Trophoblast cell (in vitro differentiated cells and primary cell): ENCODE data around the gene GREM2.
A peak's percentile ranks its signal among the peaks of the same experiment; 100 is the strongest.

Experiments
- DNase-seq, 2 donors: peaks; one replicate each; pipeline ENCODE4 v3.0.0-alpha.2; 2016
- H2AFZ ChIP-seq: 2 replicates; pipeline ENCODE4 v1.6.1; 2013; ENCODE audit warnings: low read length, moderate library complexity, mild to moderate bottlenecking; ENCODE audit not compliant: insufficient read depth, poor library complexity
- H2AK5ac ChIP-seq: 2 replicates; pipeline ENCODE4 v1.6.1; 2013; ENCODE audit warnings: mild to moderate bottlenecking, low read length
- H2BK120ac ChIP-seq: 2 replicates; pipeline ENCODE4 v1.6.1; 2013; ENCODE audit warnings: low read length, mild to moderate bottlenecking, moderate library complexity; ENCODE audit not compliant: insufficient read depth, poor library complexity
- H2BK12ac ChIP-seq: 2 replicates; pipeline ENCODE4 v1.6.1; 2013; ENCODE audit warnings: mild to moderate bottlenecking, low read length, moderate library complexity
- H2BK5ac ChIP-seq: 2 replicates; pipeline ENCODE4 v1.6.1; 2013; ENCODE audit warnings: low read length, low read depth, moderate library complexity, mild to moderate bottlenecking; ENCODE audit not compliant: poor library complexity
- H3K14ac ChIP-seq: 2 replicates; pipeline ENCODE4 v1.6.1; 2013; ENCODE audit warnings: mild to moderate bottlenecking, low read length
- H3K18ac ChIP-seq: 2 replicates; pipeline ENCODE4 v1.6.1; 2013; ENCODE audit warnings: mild to moderate bottlenecking, low read length
- H3K23ac ChIP-seq: 2 replicates; pipeline ENCODE4 v1.6.1; 2013; ENCODE audit warnings: low read length
- H3K27ac ChIP-seq: 2 replicates; pipeline ENCODE4 v1.5.1; 2013; ENCODE audit warnings: low read depth, mild to moderate bottlenecking, inconsistent platforms, low read length, moderate library complexity
- H3K27me3 ChIP-seq: 2 replicates; pipeline ENCODE4 v1.6.1; 2013; ENCODE audit warnings: inconsistent platforms, mild to moderate bottlenecking, low read length, moderate library complexity; ENCODE audit not compliant: insufficient read depth
- H3K36me3 ChIP-seq, 2 experiments: 1 replicate in 1 of 2; 2 replicates in 1 of 2; pipeline ENCODE4 v1.6.1; 2013; ENCODE audit warnings: low read length in 2 of 2, mild to moderate bottlenecking in 2 of 2, moderate library complexity in 1 of 2; ENCODE audit not compliant: insufficient read depth in 2 of 2, control insufficient read depth in 1 of 2
- H3K4ac ChIP-seq: 2 replicates; pipeline ENCODE4 v1.6.1; 2013; ENCODE audit warnings: low read depth, mild to moderate bottlenecking, low read length, moderate library complexity
- H3K4me1 ChIP-seq, 2 experiments: 1 replicate in 1 of 2; 2 replicates in 1 of 2; pipeline ENCODE4 v1.6.1; 2013; ENCODE audit warnings: low read length in 2 of 2, mild to moderate bottlenecking in 2 of 2, moderate library complexity in 1 of 2; ENCODE audit not compliant: insufficient read depth in 2 of 2, control insufficient read depth in 1 of 2
- H3K4me2 ChIP-seq: 2 replicates; pipeline ENCODE4 v1.6.1; 2013; ENCODE audit warnings: inconsistent platforms, mild to moderate bottlenecking, low read length, moderate library complexity
- H3K4me3 ChIP-seq: 2 replicates; pipeline ENCODE4 v1.5.1; 2013; ENCODE audit warnings: mild to moderate bottlenecking, low read depth, low read length, inconsistent platforms
- H3K79me1 ChIP-seq: one replicate; pipeline ENCODE4 v1.6.1; 2013; ENCODE audit warnings: low read length
- H3K79me2 ChIP-seq: 2 replicates; pipeline ENCODE4 v1.6.1; 2013; ENCODE audit warnings: low read length, mild to moderate bottlenecking; ENCODE audit not compliant: control insufficient read depth, insufficient read depth, poor library complexity
- H3K9ac ChIP-seq: 2 replicates; pipeline ENCODE4 v1.6.1; 2013; ENCODE audit warnings: mild to moderate bottlenecking, low read length
- H3K9me3 ChIP-seq: 2 replicates; pipeline ENCODE4 v1.6.1; 2013; ENCODE audit warnings: low read depth, mild to moderate bottlenecking, control low read depth, inconsistent platforms, low read length; ENCODE audit not compliant: insufficient read depth
- H4K12ac ChIP-seq: 2 replicates; pipeline ENCODE4 v1.6.1; 2013; ENCODE audit warnings: low read depth, mild to moderate bottlenecking, low read length, moderate library complexity
- H4K8ac ChIP-seq: 2 replicates; pipeline ENCODE4 v1.6.1; 2013; ENCODE audit warnings: low read depth, mild to moderate bottlenecking, low read length, moderate library complexity
- H4K91ac ChIP-seq: one replicate; pipeline ENCODE4 v1.6.1; 2013; ENCODE audit warnings: low read depth, mild to moderate bottlenecking, low read length, moderate library complexity
- WGBS: extraction: QIAGEN DNeasy Blood & Tissue Kit; methylation state at CpG from one replicate; pipeline ENCODE4 v1.1.7; 2013; ENCODE audit warnings: missing lambda C conversion rate; ENCODE audit not compliant: insufficient read length, insufficient coverage; ENCODE audit errors: extremely low coverage; 5-methylcytosine and 5-hydroxymethylcytosine counted together

GREM2 gene

DNA sequence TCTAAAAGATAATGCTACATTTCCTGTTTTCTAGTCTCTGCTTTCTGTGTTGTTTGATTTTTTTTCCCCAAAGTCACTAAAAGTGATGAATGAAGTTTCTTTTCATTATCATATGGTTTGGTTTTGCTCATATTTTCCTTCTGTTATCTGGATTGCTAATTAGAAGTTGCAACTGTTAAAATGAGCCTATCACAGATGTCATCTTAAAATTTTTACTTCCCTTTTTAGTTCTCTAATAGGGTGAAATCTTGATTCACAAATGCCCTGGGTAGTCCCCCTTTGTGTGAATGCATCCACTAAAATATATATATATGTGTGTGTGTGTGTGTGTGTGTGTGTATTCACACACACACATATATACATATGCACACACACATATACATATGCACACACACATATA lies 144.1 kb downstream of the GREM2 start:
- Histone ChIP-seq H3K4ac (no peak overlapping the region), H3K9me3 (no peaks in the 10 kb centered on the region), H3K23ac (no peak overlapping the region), H4K8ac (no peak overlapping the region), H3K14ac (no peak overlapping the region), H4K12ac (no peak overlapping the region), H3K4me3 (no peak overlapping the region), H3K36me3 (no peaks in the 10 kb centered on the region), H3K27me3 (no peaks in the 10 kb centered on the region), H3K79me2 (peaks cover under 1% of the 10 kb centered on the region), H3K4me2 (no peak overlapping the region), H3K27ac (no peak overlapping the region), H3K18ac (no peak overlapping the region), H3K9ac (no peak overlapping the region), H2AFZ (no peak overlapping the region), H2AK5ac (no peak overlapping the region), H3K79me1 (peaks cover 21% of the 10 kb centered on the region), H3K4me1 (peaks cover 3 to 8% of the 10 kb centered on the region in 2 experiments), H2BK5ac (no peak overlapping the region), H2BK12ac (no peak overlapping the region), H2BK120ac (no peak overlapping the region), H4K91ac (no peak overlapping the region)
- DNase-seq = no peak

GRCh38 chr1:240466509-240466908 lies 145.4 kb downstream of the GREM2 start:
- H3K4me3 ChIP-seq = no peak overlapping the region
- H3K79me2 ChIP-seq = no peaks in the 10 kb centered on the region
- H2AK5ac ChIP-seq = no peak overlapping the region
- no peak overlapping the region for H2AFZ ChIP-seq
- H3K9ac ChIP-seq = no peak overlapping the region
- peaks cover 20% of the 10 kb centered on the region for H3K79me1 ChIP-seq
- no peak for DNase-seq
- no peak overlapping the region for H3K18ac ChIP-seq
- no peaks in the 10 kb centered on the region for H3K36me3 ChIP-seq
- H3K9me3 ChIP-seq = no peaks in the 10 kb centered on the region
- H3K4ac ChIP-seq = no peak overlapping the region
- WGBS = no CpG with 5 or more reads among the region's 4 CpGs
- H3K4me1 ChIP-seq = peaks cover 0 to 9% of the 10 kb centered on the region in 2 experiments
- no peaks in the 10 kb centered on the region for H3K27me3 ChIP-seq
- peak overlapping the region; percentile 75 for H2BK5ac ChIP-seq
- H4K8ac ChIP-seq = no peak overlapping the region
- H3K27ac ChIP-seq = peak overlapping the region; percentile 48
- peak overlapping the region; percentile 76 for H4K91ac ChIP-seq
- peak overlapping the region; percentile 92 for H2BK120ac ChIP-seq
- peak overlapping the region; percentile 57 for H3K14ac ChIP-seq
- H3K4me2 ChIP-seq = no peak overlapping the region
- no peak overlapping the region for H4K12ac ChIP-seq
- H2BK12ac ChIP-seq = peak overlapping the region; percentile 47
- H3K23ac ChIP-seq = no peak overlapping the region

GRCh38 chr1:240465531-240465940 lies 146.4 kb downstream of the GREM2 start:
- H4K91ac ChIP-seq = no peak overlapping the region
- H2BK12ac ChIP-seq = no peak overlapping the region
- no peak overlapping the region for H3K23ac ChIP-seq
- no peak overlapping the region for H4K12ac ChIP-seq
- no peak overlapping the region for H2AK5ac ChIP-seq
- no peaks in the 10 kb centered on the region for H3K27me3 ChIP-seq
- peak overlapping the region; percentile 54 for H3K4me2 ChIP-seq
- no peak overlapping the region for H3K18ac ChIP-seq
- no peaks in the 10 kb centered on the region for H3K36me3 ChIP-seq
- H3K27ac ChIP-seq = peak overlapping the region; percentile 51
- H3K9ac ChIP-seq = no peak overlapping the region
- H3K4me1 ChIP-seq = peaks cover 0 to 9% of the 10 kb centered on the region in 2 experiments
- WGBS = no CpG with 5 or more reads among the region's 6 CpGs
- no peak overlapping the region for H3K4ac ChIP-seq
- no peak overlapping the region for H3K4me3 ChIP-seq
- no peak overlapping the region for H3K14ac ChIP-seq
- H3K79me2 ChIP-seq = no peaks in the 10 kb centered on the region
- H3K79me1 ChIP-seq = peaks cover 20% of the 10 kb centered on the region
- no peak overlapping the region for H2AFZ ChIP-seq
- no peak for DNase-seq
- no peak overlapping the region for H2BK120ac ChIP-seq
- H2BK5ac ChIP-seq = peak overlapping the region; percentile 37
- H3K9me3 ChIP-seq = no peaks in the 10 kb centered on the region
- H4K8ac ChIP-seq = no peak overlapping the region

DNA sequence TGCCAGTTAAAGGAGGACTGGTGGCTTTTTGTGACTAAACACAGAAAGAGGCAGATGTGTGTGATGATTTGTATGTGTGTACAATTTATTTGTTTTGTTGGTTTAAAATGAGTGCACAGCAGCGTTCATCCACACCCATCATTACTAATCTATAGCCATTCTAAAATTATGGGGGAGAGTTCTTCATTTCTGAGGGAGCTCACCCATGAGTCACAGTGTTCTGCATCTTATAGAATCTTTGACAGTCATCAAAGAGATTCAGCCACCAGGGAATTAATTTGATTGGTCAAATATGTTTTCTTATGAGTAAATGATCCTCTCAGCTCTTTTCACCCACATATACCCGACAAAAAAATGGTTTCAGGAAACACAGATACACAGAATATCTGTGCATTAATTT lies 147.9 kb downstream of the GREM2 start:
- DNase-seq = no peak
- no CpG with 5 or more reads among the region's 2 CpGs for WGBS
- Histone ChIP-seq H2AFZ (no peak overlapping the region), H3K14ac (no peak overlapping the region), H4K12ac (no peak overlapping the region), H2AK5ac (no peak overlapping the region), H3K36me3 (no peaks in the 10 kb centered on the region), H3K23ac (no peak overlapping the region), H3K27me3 (no peaks in the 10 kb centered on the region), H3K27ac (no peak overlapping the region), H4K91ac (no peak overlapping the region), H3K79me1 (peaks cover 22% of the 10 kb centered on the region), H3K18ac (no peak overlapping the region), H3K9ac (no peak overlapping the region), H3K4me1 (peaks cover 3 to 9% of the 10 kb centered on the region in 2 experiments), H3K4ac (no peak overlapping the region), H2BK12ac (no peak overlapping the region), H2BK120ac (no peak overlapping the region), H3K4me2 (no peak overlapping the region), H3K9me3 (no peaks in the 10 kb centered on the region), H3K79me2 (no peaks in the 10 kb centered on the region), H4K8ac (no peak overlapping the region), H3K4me3 (no peak overlapping the region), H2BK5ac (no peak overlapping the region)
